Anterior cingulate cortex (tissue), 58 donors: ENCODE measurements around the gene EFEMP1.

Source experiments
- DNase-seq, 58 donors: peaks; one replicate each; lab custom pipeline; 2025; lab: John Stamatoyannopoulos, UW

The EFEMP1 gene

GRCh38 chr2:55871637-55872036 is 51.9 kb downstream of the EFEMP1 start:
- peak in 1 of 58 donors; percentile 8 for DNase-seq

DNA sequence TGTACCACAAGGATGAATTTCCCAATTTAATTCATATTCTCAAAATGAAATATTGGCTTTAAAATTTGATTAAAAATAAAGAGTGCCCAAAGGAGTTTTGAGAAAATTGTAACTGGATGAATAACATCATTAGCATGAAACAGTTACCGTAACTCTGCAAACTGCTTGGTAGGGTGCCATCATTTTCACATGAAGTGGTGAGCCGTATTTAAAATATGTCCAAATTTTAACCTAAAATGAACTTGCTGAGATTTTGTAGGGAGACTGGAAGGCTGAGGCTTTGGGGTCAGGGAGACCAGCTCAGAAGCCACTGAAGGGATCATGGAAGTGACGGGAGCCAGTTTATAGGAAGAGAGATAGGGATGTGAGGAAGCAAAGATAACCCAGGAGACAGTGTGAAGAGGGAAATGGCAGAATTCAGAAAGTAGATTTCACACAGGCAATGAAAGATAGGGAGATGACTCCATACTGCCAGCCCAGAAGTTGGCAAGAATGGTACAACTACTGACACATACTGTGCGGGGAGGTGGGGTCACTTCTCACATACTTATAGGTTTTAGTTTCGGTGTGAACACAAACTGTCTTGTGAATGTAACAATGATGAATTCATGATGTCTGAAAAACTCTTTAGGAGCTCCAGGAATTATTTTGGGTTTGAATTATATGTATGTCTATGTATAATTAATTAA is 53.8 kb downstream of the EFEMP1 start:
- no peak for DNase-seq

DNA sequence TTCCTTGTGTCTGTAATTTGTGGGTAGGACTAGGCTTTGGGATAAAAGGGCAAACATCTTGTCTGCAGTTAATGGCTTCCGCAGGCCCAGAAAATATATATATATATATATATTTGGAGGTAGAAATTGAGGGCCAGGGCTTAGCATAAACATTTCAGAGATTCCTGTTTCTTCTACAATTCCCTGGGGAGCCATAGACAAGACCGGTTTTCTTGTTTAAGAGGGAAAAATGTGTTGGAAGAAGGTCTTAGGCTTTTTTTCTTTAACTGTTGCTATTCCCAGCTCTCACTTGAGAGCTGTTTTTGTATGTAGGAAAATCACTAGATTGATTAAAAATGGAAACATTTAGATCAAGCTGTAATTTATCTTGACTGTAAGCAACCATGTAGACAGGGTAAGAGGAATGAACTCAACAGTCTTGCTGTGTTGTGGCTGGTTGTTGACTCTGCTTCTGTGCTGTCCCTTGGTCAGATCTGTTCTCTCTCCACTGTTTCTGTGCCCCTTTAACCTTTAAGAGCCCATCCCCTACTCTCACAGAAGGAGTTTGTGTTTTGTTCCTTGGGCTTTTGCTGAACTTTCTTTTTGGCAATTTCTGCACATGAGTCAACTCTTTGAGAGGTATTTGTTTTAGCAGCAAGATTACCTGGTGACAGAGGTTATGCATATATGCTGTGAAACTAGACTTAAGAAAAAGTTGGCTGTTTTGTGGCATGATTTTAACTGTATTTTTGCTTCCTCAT is 58.3 kb downstream of the EFEMP1 start:
- no peak for DNase-seq

GRCh38 chr2:55864351-55865084 is 59.1 kb downstream of the EFEMP1 start:
- no peak for DNase-seq

DNA sequence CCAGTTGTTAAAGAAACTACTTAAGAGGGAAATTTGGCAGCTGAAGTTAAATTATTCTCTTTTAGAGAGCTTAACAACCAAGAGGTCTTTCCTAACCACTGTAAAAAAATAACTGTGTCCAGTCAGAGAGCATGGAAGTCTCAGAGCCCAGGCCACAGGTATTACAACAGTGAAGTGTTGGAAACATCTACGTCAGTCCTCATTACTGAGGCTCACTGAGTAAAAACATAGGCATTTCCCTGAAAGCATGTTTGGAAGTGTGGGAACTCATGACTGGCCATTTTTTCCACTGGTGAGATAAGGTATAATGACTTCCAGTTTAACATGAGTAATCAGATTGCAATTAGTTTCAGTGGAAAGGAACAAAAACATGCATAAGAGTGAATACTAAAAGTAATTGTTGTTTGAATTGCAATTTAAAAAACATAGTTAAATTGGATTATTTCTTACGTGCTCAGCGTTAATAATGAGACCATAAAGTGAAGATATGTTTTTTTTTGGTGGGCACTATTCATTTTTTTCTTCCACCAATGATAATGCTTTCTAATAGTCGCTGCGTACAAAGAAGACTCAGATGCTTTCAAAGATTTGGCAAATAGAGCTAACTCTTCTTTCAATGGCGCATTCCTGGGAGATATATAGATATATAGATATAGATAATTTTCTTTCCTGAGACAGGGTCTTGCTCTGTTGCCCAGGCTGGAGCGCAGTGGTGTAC is 60.8 kb downstream of the EFEMP1 start:
- no peak for DNase-seq

DNA sequence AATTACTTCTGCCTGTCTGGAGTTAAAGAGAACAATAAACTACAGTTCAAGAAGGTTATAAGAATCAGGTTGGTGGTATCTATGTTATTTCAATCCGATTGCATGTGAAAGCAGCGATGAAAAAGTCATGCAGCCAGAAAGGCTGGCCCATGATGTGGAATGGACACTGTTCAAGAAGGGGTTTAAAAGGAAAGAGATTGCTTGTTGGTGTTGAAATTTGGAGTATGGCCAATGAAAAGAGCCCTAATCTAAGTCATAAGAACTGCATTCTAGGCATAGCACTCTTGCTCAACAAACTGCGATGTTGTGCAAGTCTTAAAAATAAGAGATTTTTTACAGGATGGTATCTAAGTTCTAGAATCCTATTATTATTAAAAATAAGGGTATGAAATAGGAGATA is 61.3 kb downstream of the EFEMP1 start:
- no peak for DNase-seq

DNA sequence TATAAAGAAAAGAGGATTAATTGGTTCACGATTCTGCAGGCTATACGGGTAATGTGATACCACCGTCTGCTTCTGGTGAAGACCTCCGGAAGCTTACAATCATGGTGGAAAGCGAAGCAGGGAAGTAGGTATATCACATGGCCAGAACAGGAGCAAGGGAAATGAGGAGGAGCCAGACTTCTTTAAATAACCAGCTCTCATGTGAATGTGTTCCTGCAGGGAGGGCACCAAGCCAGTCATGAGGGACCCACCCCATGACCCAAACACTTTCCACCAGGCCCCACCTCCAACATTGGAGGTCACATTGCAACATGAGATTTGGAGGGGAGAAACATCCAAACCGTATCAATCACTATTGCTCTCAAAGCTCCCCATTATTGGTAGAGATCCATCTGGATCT is 61.8 kb downstream of the EFEMP1 start:
- no peak for DNase-seq

DNA sequence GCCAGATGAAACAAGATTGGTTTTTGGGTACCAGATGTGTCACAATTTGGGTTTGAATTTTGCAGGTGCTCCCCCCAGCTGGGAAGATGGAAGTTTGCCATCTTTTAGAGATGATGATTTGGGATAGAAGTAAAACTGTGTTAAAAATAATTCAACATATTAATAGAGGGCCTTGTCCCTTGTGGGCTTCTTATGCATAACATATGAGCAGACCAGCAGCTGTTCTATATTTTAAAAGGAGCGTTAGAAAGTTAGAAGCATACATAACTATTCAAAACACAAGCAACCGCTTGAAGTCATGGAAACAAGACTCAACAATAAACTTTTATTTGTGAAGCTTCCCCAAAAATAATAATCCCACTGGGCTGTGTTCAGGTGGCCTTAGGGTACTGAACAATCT is 62.8 kb downstream of the EFEMP1 start:
- no peak for DNase-seq

- DNase-seq, result no peak
Observed at GRCh38 chr2:55859875-55860274, 63.7 kb downstream of the EFEMP1 start.

DNA sequence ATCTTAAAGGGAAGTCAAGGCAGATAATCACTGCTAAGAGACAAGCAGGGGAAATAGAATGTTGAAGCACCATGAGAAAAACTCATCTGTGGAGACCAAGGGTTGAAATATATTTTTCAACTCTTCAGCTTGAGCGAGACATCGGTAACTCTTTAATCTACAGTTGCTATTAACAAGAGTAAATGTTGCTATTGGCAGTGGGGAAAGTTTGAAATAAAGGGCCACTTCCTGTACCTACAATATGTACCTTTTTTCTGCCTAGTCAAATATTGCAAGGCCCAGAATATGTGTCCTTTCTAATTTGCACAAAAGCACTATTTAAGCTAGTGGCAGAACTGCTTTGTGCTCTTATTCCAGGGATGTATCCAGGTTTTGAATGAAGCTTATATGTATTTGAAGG is 65.8 kb downstream of the EFEMP1 start:
- DNase-seq, result no peak

DNA sequence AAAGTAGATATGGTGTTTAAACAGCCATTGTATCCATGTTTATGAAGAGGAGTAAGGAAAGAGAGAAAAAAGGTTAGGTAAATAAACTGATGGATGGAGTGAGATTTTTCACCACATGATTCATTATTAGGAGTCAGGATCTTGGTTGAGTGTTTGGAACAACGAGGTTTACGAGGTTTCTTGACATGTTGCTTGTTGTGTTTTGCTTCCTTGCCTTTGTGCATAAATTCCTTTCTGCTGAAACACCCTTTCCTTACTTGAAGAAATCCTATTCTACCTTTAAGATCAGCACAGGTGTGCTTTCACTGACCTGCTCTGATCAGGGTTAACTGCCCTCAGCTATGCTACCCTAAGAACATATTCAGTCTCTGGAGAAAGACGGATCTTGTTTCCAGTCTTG is 66.6 kb downstream of the EFEMP1 start:
- no peak for DNase-seq

GRCh38 chr2:55848096-55848495 is 75.5 kb downstream of the EFEMP1 start:
- no peak for DNase-seq

GRCh38 chr2:55846426-55846825 is 77.2 kb downstream of the EFEMP1 start:
- no peak for DNase-seq

DNA sequence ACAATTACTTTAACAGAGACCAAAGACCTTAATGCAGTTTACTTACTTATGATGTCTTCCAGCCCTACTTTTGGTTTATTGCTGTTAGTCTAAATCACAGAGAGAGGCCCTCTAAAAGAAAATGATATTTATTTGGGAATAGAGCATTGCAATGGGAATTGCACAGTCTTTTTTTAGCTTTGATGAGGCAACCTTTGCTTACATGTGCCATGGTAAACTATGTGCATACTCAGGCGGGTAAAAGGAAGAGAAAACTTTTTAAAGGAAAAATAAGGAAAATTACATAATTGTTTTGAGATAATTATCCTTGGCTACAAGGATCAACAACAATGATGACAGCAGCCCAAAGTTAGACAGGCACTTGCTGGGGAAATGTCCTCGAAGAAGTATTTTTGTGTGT is 78.6 kb downstream of the EFEMP1 start:
- no peak for DNase-seq

GRCh38 chr2:55843994-55844345 is 79.6 kb downstream of the EFEMP1 start:
- DNase-seq, result no peak

GRCh38 chr2:55843096-55843993 is 80.2 kb downstream of the EFEMP1 start:
- DNase-seq, result no peak

GRCh38 chr2:55842046-55842445 is 81.5 kb downstream of the EFEMP1 start:
- DNase-seq, result no peak

- no peak for DNase-seq
Observed at GRCh38 chr2:55840460-55840859, 83.1 kb downstream of the EFEMP1 start.

DNA sequence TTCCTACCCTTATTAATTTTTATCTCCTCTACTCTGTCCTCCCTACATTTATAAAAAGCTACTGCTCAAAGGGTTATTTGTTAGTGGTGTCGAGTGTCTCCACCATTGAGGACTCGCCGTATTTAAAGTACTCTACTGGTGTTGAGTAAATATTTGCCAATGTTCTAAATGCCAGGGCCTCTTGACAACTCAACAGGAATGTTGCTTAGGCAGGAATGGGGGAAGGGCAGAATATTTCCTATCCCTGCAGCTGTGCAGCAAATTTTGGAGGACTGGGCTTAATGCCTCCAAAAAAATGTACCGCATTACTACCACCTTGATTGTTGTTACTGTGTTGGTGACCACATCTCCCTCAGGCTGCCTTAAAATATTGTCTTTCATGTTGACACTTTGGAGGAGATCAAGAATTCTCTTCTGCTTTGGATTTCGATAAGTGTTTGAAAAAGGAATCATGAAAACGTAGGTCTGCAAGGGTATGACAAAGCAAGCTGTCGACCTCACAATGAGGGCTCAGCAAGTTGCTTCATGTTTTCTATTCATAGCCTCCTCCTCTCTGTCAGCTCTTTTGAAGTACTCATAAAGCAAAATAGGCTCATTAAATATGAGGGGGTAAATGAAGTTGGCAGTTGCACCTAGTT is 84.3 kb downstream of the EFEMP1 start:
- no peak for DNase-seq

DNA sequence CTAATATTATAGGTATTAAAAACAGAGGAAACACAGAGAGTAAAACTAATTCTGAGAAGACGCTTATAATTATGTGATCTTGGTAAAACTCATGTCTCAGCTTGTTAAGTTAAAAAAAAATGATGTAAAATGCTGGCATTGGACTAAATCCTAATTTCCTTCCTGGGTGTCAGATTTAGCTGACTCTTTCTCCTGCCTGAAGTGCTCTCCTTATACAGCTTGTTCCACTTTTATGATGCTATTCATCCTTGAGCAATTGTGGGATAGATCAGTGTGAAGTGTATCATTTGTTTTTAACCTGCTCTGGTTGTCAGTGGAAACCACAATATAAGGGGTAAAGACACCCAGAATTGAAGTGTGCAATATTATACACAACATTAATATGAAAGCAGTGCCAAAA is 84.9 kb downstream of the EFEMP1 start:
- DNase-seq, result no peak
